HepG2 (cell line): ENCODE measurements around the gene CELSR3.

Source experiments
- ATF2 ChIP-seq: sonication (generic); formaldehyde crosslinking; IDR thresholded peaks from 2 replicates; pipeline ENCODE4 v1.4.0; 2020; ENCODE audit warnings: missing genetic modification reagents
- CTCF ChIP-seq: sonication (generic); formaldehyde crosslinking; IDR thresholded peaks from 2 replicates; pipeline ENCODE4 v1.5.0; 2020; ENCODE audit warnings: mild to moderate bottlenecking, missing genetic modification reagents, moderate library complexity
- SRSF4 ChIP-seq: fragments of 200-400 bp; formaldehyde crosslinking; IDR thresholded peaks from one replicate; pipeline ENCODE4 v1.6.1; 2018; ENCODE audit warnings: mild to moderate bottlenecking, low read depth, low read length, moderate library complexity; ENCODE audit not compliant: poor library complexity, severe bottlenecking
- ZFP37 ChIP-seq: sonication (generic); formaldehyde crosslinking; IDR thresholded peaks from 2 replicates; pipeline ENCODE4 v1.4.0; 2020; ENCODE audit warnings: missing genetic modification reagents, borderline replicate concordance
- ZNF883 ChIP-seq: sonication (generic); formaldehyde crosslinking; IDR thresholded peaks from 2 replicates; pipeline ENCODE4 v1.5.1; 2020; ENCODE audit warnings: mild to moderate bottlenecking, missing genetic modification reagents; ENCODE audit errors: not compliant biosample characterization

- TF ChIP-seq ATF2, result no peak
- TF ChIP-seq ZNF883 (CRISPR knock-in tag), result no peak
- TF ChIP-seq SRSF4, result no peak
- no peak for TF ChIP-seq ZFP37 (CRISPR knock-in tag)
- no peak for TF ChIP-seq CTCF (CRISPR knock-in tag)
These were observed 32.3 kb downstream of the CELSR3 start for GRCh38 chr3:48630407-48630806.
